H9 (cell line): ENCODE results near the gene DSG2. TPM values are rescaled to one million over a fixed set of nuclear protein-coding genes. Genes with fewer than 3 reads are reported as not detected.

Experiments
- DNase-seq: peaks from one replicate; pipeline ENCODE4 v3.0.0-alpha.2; 2017
- H2AFZ ChIP-seq: one replicate; pipeline ENCODE4 v1.6.1; 2013; ENCODE audit warnings: mild to moderate bottlenecking, low read length, control low read depth, moderate library complexity
- H2AK5ac ChIP-seq: 2 replicates; pipeline ENCODE4 v1.6.1; 2013; ENCODE audit warnings: low read length, control low read depth, mixed read lengths; ENCODE audit not compliant: insufficient read length
- H2BK120ac ChIP-seq: one replicate; pipeline ENCODE4 v1.6.1; 2013; ENCODE audit warnings: low read depth, mild to moderate bottlenecking, low read length, control low read depth, inconsistent platforms; ENCODE audit not compliant: poor library complexity, severe bottlenecking
- H2BK12ac ChIP-seq: 2 replicates; pipeline ENCODE4 v1.6.1; 2013; ENCODE audit warnings: low read length, control low read depth, mixed read lengths, low read depth; ENCODE audit not compliant: insufficient read length
- H2BK15ac ChIP-seq: 2 replicates; pipeline ENCODE4 v1.6.1; 2013; ENCODE audit warnings: low read depth, low read length, control low read depth
- H2BK20ac ChIP-seq: one replicate; pipeline ENCODE4 v1.6.1; 2013; ENCODE audit warnings: low read depth, mild to moderate bottlenecking, low read length, control low read depth, inconsistent platforms; ENCODE audit not compliant: poor library complexity, severe bottlenecking
- H2BK5ac ChIP-seq: 2 replicates; pipeline ENCODE4 v1.6.1; 2013; ENCODE audit warnings: low read length, control low read depth, mixed read lengths; ENCODE audit not compliant: insufficient read length
- H3K14ac ChIP-seq: 2 replicates; pipeline ENCODE4 v1.6.1; 2013; ENCODE audit warnings: low read length, control low read depth; ENCODE audit not compliant: insufficient read depth
- H3K18ac ChIP-seq: 2 replicates; pipeline ENCODE4 v1.6.1; 2013; ENCODE audit warnings: low read depth, mild to moderate bottlenecking, mixed read lengths, low read length, control low read depth; ENCODE audit not compliant: insufficient read length
- H3K23ac ChIP-seq: 2 replicates; pipeline ENCODE4 v1.6.1; 2013; ENCODE audit warnings: low read length, control low read depth, mixed read lengths, low read depth; ENCODE audit not compliant: insufficient read length
- H3K23me2 ChIP-seq: 2 replicates; pipeline ENCODE4 v1.6.1; 2013; ENCODE audit warnings: low read depth, mild to moderate bottlenecking, mixed read lengths, low read length, control low read depth; ENCODE audit not compliant: insufficient read length, poor library complexity, severe bottlenecking
- H3K27ac ChIP-seq: 2 replicates; pipeline ENCODE4 v1.5.1; 2013; ENCODE audit warnings: low read length, control low read depth, mixed read lengths, low read depth; ENCODE audit not compliant: insufficient read length
- H3K27me3 ChIP-seq: 2 replicates; pipeline ENCODE4 v1.6.1; 2013; ENCODE audit warnings: low read length, control low read depth, inconsistent platforms; ENCODE audit not compliant: insufficient read depth
- H3K4ac ChIP-seq: 2 replicates; pipeline ENCODE4 v1.6.1; 2013; ENCODE audit warnings: low read depth, mild to moderate bottlenecking, control low read depth, inconsistent platforms, low read length, moderate library complexity
- H3K4me1 ChIP-seq: 2 replicates; pipeline ENCODE4 v1.6.1; 2013; ENCODE audit warnings: low read length, control low read depth, inconsistent platforms; ENCODE audit not compliant: insufficient read depth
- H3K4me2 ChIP-seq: 2 replicates; pipeline ENCODE4 v1.6.1; 2013; ENCODE audit warnings: low read length, control low read depth, mixed read lengths; ENCODE audit not compliant: insufficient read length, insufficient read depth
- H3K56ac ChIP-seq: 2 replicates; pipeline ENCODE4 v1.6.1; 2013; ENCODE audit warnings: low read depth, mild to moderate bottlenecking, mixed read lengths, low read length, control low read depth; ENCODE audit not compliant: insufficient read length
- H3K79me1 ChIP-seq: 2 replicates; pipeline ENCODE4 v1.6.1; 2013; ENCODE audit warnings: low read depth, mild to moderate bottlenecking, moderate library complexity, low read length, control low read depth, inconsistent platforms; ENCODE audit not compliant: insufficient read depth, poor library complexity, severe bottlenecking
- H3K79me2 ChIP-seq: 2 replicates; pipeline ENCODE4 v1.6.1; 2013; ENCODE audit warnings: low read length, control low read depth, inconsistent platforms; ENCODE audit not compliant: insufficient read depth
- H3K9ac ChIP-seq: 2 replicates; pipeline ENCODE4 v1.6.1; 2013; ENCODE audit warnings: low read length, control low read depth, mixed read lengths; ENCODE audit not compliant: insufficient read length; ENCODE audit errors: extremely low read depth
- H3K9me3 ChIP-seq: one replicate; pipeline ENCODE4 v1.6.1; 2013; ENCODE audit warnings: low read depth, low read length, inconsistent platforms; ENCODE audit not compliant: control insufficient read depth
- H3T11ph ChIP-seq: one replicate; pipeline ENCODE4 v1.6.1; 2013; ENCODE audit warnings: mild to moderate bottlenecking, low read length, control low read depth, inconsistent platforms
- H4K20me1 ChIP-seq: one replicate; pipeline ENCODE4 v1.6.1; 2013; ENCODE audit not compliant: control insufficient read depth, insufficient read length, insufficient read depth
- H4K5ac ChIP-seq: 2 replicates; pipeline ENCODE4 v1.6.1; 2013; ENCODE audit warnings: low read depth, mild to moderate bottlenecking, mixed read lengths, low read length, control low read depth; ENCODE audit not compliant: insufficient read length
- H4K8ac ChIP-seq: replicated peaks from 2 replicates; pipeline ENCODE4 v1.6.1; 2013; ENCODE audit warnings: low read length, control low read depth, mixed read lengths, low read depth; ENCODE audit not compliant: insufficient read length
- H4K91ac ChIP-seq: 2 replicates; pipeline ENCODE4 v1.6.1; 2013; ENCODE audit warnings: low read depth, mild to moderate bottlenecking, moderate library complexity, mixed read lengths, low read length, control low read depth; ENCODE audit not compliant: insufficient read length
- H3K27ac Mint-ChIP-seq, 3 experiments: 2 replicates in 2 of 3; 3 replicates in 1 of 3; pipeline ENCODE4 v1.8.0; 2020 to 2021; ENCODE audit warnings: mixed read lengths in 3 of 3, mild to moderate bottlenecking in 1 of 3, moderate library complexity in 1 of 3
- H3K27me3 Mint-ChIP-seq: 2 replicates; pipeline ENCODE4 v1.8.0; 2021; ENCODE audit warnings: low read depth, mild to moderate bottlenecking, moderate library complexity, mixed read lengths
- H3K36me3 Mint-ChIP-seq, 3 experiments: 2 replicates in 2 of 3; 3 replicates in 1 of 3; pipeline ENCODE4 v1.8.0; 2020 to 2021; ENCODE audit warnings: low read depth in 3 of 3, mixed read lengths in 3 of 3; ENCODE audit not compliant: insufficient read depth in 1 of 3
- H3K4me1 Mint-ChIP-seq, 2 experiments: 2 replicates each; pipeline ENCODE4 v1.8.0; 2020; ENCODE audit warnings: mixed read lengths in 2 of 2
- H3K4me3 Mint-ChIP-seq, 2 experiments: 2 replicates in 1 of 2; 3 replicates in 1 of 2; pipeline ENCODE4 v1.8.0; 2020 to 2021; ENCODE audit warnings: mild to moderate bottlenecking in 2 of 2, mixed read lengths in 2 of 2, moderate library complexity in 1 of 2
- H3K9me3 Mint-ChIP-seq, 2 experiments: 2 replicates in 1 of 2; 3 replicates in 1 of 2; pipeline ENCODE4 v1.8.0; 2020; ENCODE audit warnings: mild to moderate bottlenecking in 2 of 2, mixed read lengths in 2 of 2, moderate library complexity in 1 of 2
- CTCF ChIP-seq: fragments of 200-600 bp; sonication (generic); conservative IDR thresholded peaks from 3 replicates; pipeline ENCODE4 v1.8.0; 2021; ENCODE audit warnings: antibody characterized with exemption, mild to moderate bottlenecking
- WGBS: extraction: QIAGEN DNeasy Blood & Tissue Kit; methylation state at CpG from one replicate; pipeline ENCODE4 v1.1.7; 2013; ENCODE audit warnings: missing lambda C conversion rate, low lambda C conversion rate, mixed read lengths; ENCODE audit not compliant: insufficient read length; ENCODE audit errors: extremely low coverage; 5-methylcytosine and 5-hydroxymethylcytosine counted together
- total RNA-seq: library from RNA; stranded (reverse); gene quantifications from 2 replicates; pipeline ENCODE4 v1.2.1, GENCODE V29; 2021

Gene DSG2
- total RNA-seq, 1 experiment from 2014 or later = 107 TPM

- Histone ChIP-seq H3K23ac (no peak overlapping the region), H3K23me2 (no peaks in the 10 kb centered on the region), H4K5ac (no peak overlapping the region), H3K4me2 (no peak overlapping the region), H3T11ph (no peak overlapping the region), H2AK5ac (no peak overlapping the region), H3K9ac (no peak overlapping the region), H2BK12ac (no peak overlapping the region), H3K79me1 (no peaks in the 10 kb centered on the region), H2BK15ac (no peak overlapping the region), H2BK120ac (no peak overlapping the region), H2BK20ac (no peak overlapping the region), H3K18ac (no peak overlapping the region), H2AFZ (no peak overlapping the region), H4K8ac (no peak overlapping the region), H4K20me1 (no peaks in the 10 kb centered on the region), H3K79me2 (no peaks in the 10 kb centered on the region), H3K14ac (no peak overlapping the region), H3K4ac (no peak overlapping the region), H4K91ac (no peak overlapping the region), H3K27ac (no peak overlapping the region), H3K27me3 (no peaks in the 10 kb centered on the region), H3K4me1 (no peaks in the 10 kb centered on the region), H3K9me3 (no peaks in the 10 kb centered on the region), H3K56ac (no peak overlapping the region), H2BK5ac (no peak overlapping the region)
- no peak overlapping the region for H3K27ac Mint-ChIP-seq
- no peaks in the 10 kb centered on the region for H3K9me3 Mint-ChIP-seq
- no peak for DNase-seq
- H3K4me3 Mint-ChIP-seq = no peak overlapping the region
- H3K36me3 Mint-ChIP-seq = peaks cover 19 to 77% (median 62%) of the 10 kb centered on the region in 3 experiments; a peak in 6 of 7 replicates
- H3K27me3 Mint-ChIP-seq = no peaks in the 10 kb centered on the region
- no peaks in the 10 kb centered on the region for H3K4me1 Mint-ChIP-seq
- TF ChIP-seq CTCF = no peak
- no CpG with 5 or more reads among the region's 1 CpG for WGBS
These were observed 35.3 kb downstream of the DSG2 start for GRCh38 chr18:31533236-31533635.
